ENCODE data around the gene PACSIN2. TPM values are rescaled to one million over a fixed set of nuclear protein-coding genes. Genes with fewer than 3 reads are reported as not detected.
A peak's percentile ranks its signal among the peaks of the same experiment; 100 is the strongest.
"Not testable (repeated sequence)": the region's sequence is repeated elsewhere in the genome, so short reads cannot be mapped to it uniquely, and the experiment has no call there.

Gene PACSIN2
- total RNA-seq, 1 donor from 2014 or later: 95.5 TPM

GRCh38 chr22:42958937-42959336, 56.0 kb downstream of the PACSIN2 start:
- peaks cover 9 to 50% of the 10 kb centered on the region in 2 donors for H3K4me1 ChIP-seq
- intact Hi-C loops (cut with DNase I): loop anchor here (1.0 kb wide), 1 partner anchor 14 kb away; no protein-coding TSS in a partner anchor
- peaks cover 0 to 8% of the 10 kb centered on the region in 2 donors for H3K36me3 ChIP-seq
- no peaks in the 10 kb centered on the region for H3K9me3 ChIP-seq
- H3K4me3 ChIP-seq: peak overlapping the region; percentile 35
- no peaks in the 10 kb centered on the region for H3K27me3 ChIP-seq
- no peak for TF ChIP-seq CTCF (IDR thresholded peaks at IDR 0.05)
- DNase-seq (ENCODE audit: low spot score in 2 of 2): no peak
- peak overlapping the region in 1 of 2 donors; percentile 35 for H3K27ac ChIP-seq

GRCh38 chr22:42957958-42958357, 57.0 kb downstream of the PACSIN2 start:
- Histone ChIP-seq H3K9me3 (no peaks in the 10 kb centered on the region), H3K27ac (no peak overlapping the region), H3K36me3 (no peaks in the 10 kb centered on the region), H3K27me3 (no peaks in the 10 kb centered on the region), H3K4me3 (peak overlapping the region in 1 of 2 donors; percentile 35), H3K4me1 (peaks cover 9 to 51% of the 10 kb centered on the region in 2 donors)
- intact Hi-C loops (cut with DNase I): no loop called here
- TF ChIP-seq CTCF (IDR thresholded peaks at IDR 0.05): no peak
- no peak for DNase-seq (ENCODE audit: low spot score in 2 of 2)

GRCh38 chr22:42957544-42957943, 57.4 kb downstream of the PACSIN2 start:
- intact Hi-C loops (cut with DNase I): no loop called here
- no peak for TF ChIP-seq CTCF (IDR thresholded peaks at IDR 0.05)
- Histone ChIP-seq H3K27ac (no peak overlapping the region), H3K27me3 (no peaks in the 10 kb centered on the region), H3K4me1 (peaks cover 9 to 51% of the 10 kb centered on the region in 2 donors), H3K4me3 (no peak overlapping the region), H3K36me3 (no peaks in the 10 kb centered on the region), H3K9me3 (no peaks in the 10 kb centered on the region)
- DNase-seq (ENCODE audit: low spot score in 2 of 2): no peak

- Histone ChIP-seq H3K4me1 (peaks cover 13 to 43% of the 10 kb centered on the region in 2 donors), H3K9me3 (no peaks in the 10 kb centered on the region), H3K27ac (no peak overlapping the region), H3K36me3 (no peaks in the 10 kb centered on the region), H3K4me3 (no peak overlapping the region), H3K27me3 (no peaks in the 10 kb centered on the region)
- no peak for TF ChIP-seq CTCF (IDR thresholded peaks at IDR 0.05)
- intact Hi-C loops (cut with DNase I): no loop called here
- no peak for DNase-seq (ENCODE audit: low spot score in 2 of 2)
Observed at GRCh38 chr22:42955848-42956247, 59.1 kb downstream of the PACSIN2 start.

GRCh38 chr22:42955087-42955635, 59.8 kb downstream of the PACSIN2 start:
- DNase-seq (ENCODE audit: low spot score in 2 of 2): no peak
- H3K27me3 ChIP-seq: no peaks in the 10 kb centered on the region
- intact Hi-C loops (cut with DNase I): no loop called here
- no peak overlapping the region for H3K27ac ChIP-seq
- no peak for TF ChIP-seq CTCF (IDR thresholded peaks at IDR 0.05)
- H3K36me3 ChIP-seq: no peaks in the 10 kb centered on the region
- H3K4me3 ChIP-seq: no peak overlapping the region
- peaks cover 8 to 42% of the 10 kb centered on the region in 2 donors for H3K4me1 ChIP-seq
- no peaks in the 10 kb centered on the region for H3K9me3 ChIP-seq

- H3K4me3 ChIP-seq; H3K9me3 ChIP-seq; H3K27ac ChIP-seq; H3K27me3 ChIP-seq; DNase-seq (ENCODE audit: low spot score in 2 of 2); H3K36me3 ChIP-seq; intact Hi-C loops (cut with DNase I): not testable (repeated sequence)
- peaks cover 5 to 39% of the 10 kb centered on the region in 2 donors for H3K4me1 ChIP-seq
Observed at GRCh38 chr22:42953751-42954150, 61.2 kb downstream of the PACSIN2 start.

Measured in ascending aorta (tissue), 2 donors.